OCI-LY1 (cell line): ENCODE measurements around the gene PRSS3.
"Not testable (repeated sequence)": the region's sequence is repeated elsewhere in the genome, so short reads cannot be mapped to it uniquely, and the experiment has no call there.

Experiments used
- H2AFZ ChIP-seq: fragments of 200-600 bp; sonication (generic), shearing (Covaris generic); 2 replicates; pipeline ENCODE4 v1.6.0; 2014; ENCODE audit warnings: antibody characterized with exemption, mild to moderate bottlenecking, low read length
- H3F3A ChIP-seq: fragments of 200-600 bp; sonication (generic), shearing (Covaris generic); 2 replicates; pipeline ENCODE4 v1.6.0; 2014; ENCODE audit warnings: mild to moderate bottlenecking, antibody characterized with exemption, low read length, moderate library complexity; ENCODE audit not compliant: insufficient read depth
- H3K27ac ChIP-seq: fragments of 200-600 bp; sonication (generic); 2 replicates; pipeline ENCODE4 v1.5.1; 2014; ENCODE audit warnings: low read length, mixed run types, mild to moderate bottlenecking, low read depth; ENCODE audit not compliant: poor library complexity, severe bottlenecking
- H3K27me3 ChIP-seq: fragments of 200-600 bp; sonication (generic); 2 replicates; pipeline ENCODE4 v1.6.0; 2014; ENCODE audit warnings: antibody characterized with exemption, mild to moderate bottlenecking, low read length, moderate library complexity; ENCODE audit not compliant: insufficient read depth
- H3K36me3 ChIP-seq: fragments of 200-600 bp; sonication (generic); 2 replicates; pipeline ENCODE4 v1.6.1; 2014; ENCODE audit warnings: mild to moderate bottlenecking, antibody characterized with exemption, low read length, moderate library complexity, mixed read lengths; ENCODE audit not compliant: insufficient read depth
- H3K4me1 ChIP-seq: fragments of 200-600 bp; sonication (generic); 2 replicates; pipeline ENCODE4 v1.5.1; 2014; ENCODE audit warnings: mild to moderate bottlenecking, low read length, moderate library complexity; ENCODE audit not compliant: insufficient read depth, severe bottlenecking
- H3K4me2 ChIP-seq: fragments of 200-600 bp; sonication (generic), shearing (Covaris generic); 2 replicates; pipeline ENCODE4 v1.6.1; 2014; ENCODE audit warnings: low read length
- H3K4me3 ChIP-seq: fragments of 200-600 bp; sonication (generic); 2 replicates; pipeline ENCODE4 v1.5.1; 2014; ENCODE audit warnings: low read length, low read depth, mild to moderate bottlenecking, mixed read lengths; ENCODE audit not compliant: poor library complexity, severe bottlenecking
- H3K79me2 ChIP-seq: fragments of 200-600 bp; shearing (Covaris generic); 2 replicates; pipeline ENCODE4 v1.6.1; 2016; ENCODE audit warnings: mixed run types, low read length, mixed read lengths; ENCODE audit not compliant: insufficient read depth
- H3K9ac ChIP-seq: fragments of 200-600 bp; sonication (generic), shearing (Covaris generic); 2 replicates; pipeline ENCODE4 v1.6.1; 2014; ENCODE audit warnings: mild to moderate bottlenecking, low read length, mixed read lengths
- H3K9me2 ChIP-seq: fragments of 200-600 bp; sonication (generic), shearing (Covaris generic); 2 replicates; pipeline ENCODE4 v1.6.1; 2014; ENCODE audit warnings: low read depth, mild to moderate bottlenecking, low read length, mixed read lengths
- H3K9me3 ChIP-seq: fragments of 200-600 bp; shearing (Covaris generic); 2 replicates; pipeline ENCODE4 v1.6.1; 2014; ENCODE audit warnings: low read length, mixed read lengths
- H4K20me1 ChIP-seq: fragments of 200-600 bp; sonication (generic), shearing (Covaris generic); 2 replicates; pipeline ENCODE4 v1.6.0; 2016; ENCODE audit warnings: mild to moderate bottlenecking, low read length; ENCODE audit not compliant: insufficient read depth
- CTCF ChIP-seq: fragments of 200-600 bp; sonication (generic), shearing (Covaris generic); IDR thresholded peaks from 2 replicates; pipeline ENCODE4 v1.5.1; 2017; ENCODE audit warnings: mild to moderate bottlenecking, antibody characterized with exemption, low read length, moderate library complexity, mixed read lengths
- EZH2 ChIP-seq: fragments of 200-600 bp; sonication (generic), shearing (Covaris generic); IDR thresholded peaks from 2 replicates; pipeline ENCODE4 v1.8.0; 2017; ENCODE audit warnings: borderline replicate concordance, mixed run types, mild to moderate bottlenecking, antibody characterized with exemption, low read length, moderate library complexity, mixed read lengths

PRSS3 gene

GRCh38 chr9:33762343-33762742 lies 33.0 kb upstream of the PRSS3 start:
- TF ChIP-seq CTCF, result no peak
- no peak for TF ChIP-seq EZH2
- no peaks in the 10 kb centered on the region for H3F3A ChIP-seq
- H3K79me2 ChIP-seq, result no peaks in the 10 kb centered on the region
- H2AFZ ChIP-seq, result no peak overlapping the region
- no peak overlapping the region for H3K4me3 ChIP-seq
- no peaks in the 10 kb centered on the region for H3K36me3 ChIP-seq
- H3K9me2 ChIP-seq, result no peaks in the 10 kb centered on the region
- H3K27ac ChIP-seq, result no peak overlapping the region
- no peaks in the 10 kb centered on the region for H4K20me1 ChIP-seq
- H3K4me2 ChIP-seq, result no peak overlapping the region
- H3K9ac ChIP-seq, result no peak overlapping the region
- no peaks in the 10 kb centered on the region for H3K9me3 ChIP-seq
- no peaks in the 10 kb centered on the region for H3K27me3 ChIP-seq
- no peaks in the 10 kb centered on the region for H3K4me1 ChIP-seq

- not testable (repeated sequence) for H3K36me3 ChIP-seq, H3K27ac ChIP-seq, H3K9me2 ChIP-seq, H4K20me1 ChIP-seq, H3K9ac ChIP-seq, H3K4me1 ChIP-seq, H3K9me3 ChIP-seq, H3K4me2 ChIP-seq, H2AFZ ChIP-seq, H3K4me3 ChIP-seq, H3F3A ChIP-seq, H3K27me3 ChIP-seq, H3K79me2 ChIP-seq
These were observed 31.7 kb upstream of the PRSS3 start for GRCh38 chr9:33763709-33764108.

GRCh38 chr9:33765411-33765810 lies 29.9 kb upstream of the PRSS3 start:
- Histone ChIP-seq H3K36me3 (no peaks in the 10 kb centered on the region), H2AFZ (no peak overlapping the region), H3K27ac (no peak overlapping the region), H4K20me1 (no peaks in the 10 kb centered on the region), H3K27me3 (no peaks in the 10 kb centered on the region), H3K79me2 (no peaks in the 10 kb centered on the region), H3K4me3 (no peak overlapping the region), H3K4me2 (no peak overlapping the region), H3F3A (no peaks in the 10 kb centered on the region), H3K4me1 (no peaks in the 10 kb centered on the region), H3K9ac (no peak overlapping the region), H3K9me3 (no peaks in the 10 kb centered on the region), H3K9me2 (no peaks in the 10 kb centered on the region)
- no peak for TF ChIP-seq CTCF
- no peak for TF ChIP-seq EZH2

DNA sequence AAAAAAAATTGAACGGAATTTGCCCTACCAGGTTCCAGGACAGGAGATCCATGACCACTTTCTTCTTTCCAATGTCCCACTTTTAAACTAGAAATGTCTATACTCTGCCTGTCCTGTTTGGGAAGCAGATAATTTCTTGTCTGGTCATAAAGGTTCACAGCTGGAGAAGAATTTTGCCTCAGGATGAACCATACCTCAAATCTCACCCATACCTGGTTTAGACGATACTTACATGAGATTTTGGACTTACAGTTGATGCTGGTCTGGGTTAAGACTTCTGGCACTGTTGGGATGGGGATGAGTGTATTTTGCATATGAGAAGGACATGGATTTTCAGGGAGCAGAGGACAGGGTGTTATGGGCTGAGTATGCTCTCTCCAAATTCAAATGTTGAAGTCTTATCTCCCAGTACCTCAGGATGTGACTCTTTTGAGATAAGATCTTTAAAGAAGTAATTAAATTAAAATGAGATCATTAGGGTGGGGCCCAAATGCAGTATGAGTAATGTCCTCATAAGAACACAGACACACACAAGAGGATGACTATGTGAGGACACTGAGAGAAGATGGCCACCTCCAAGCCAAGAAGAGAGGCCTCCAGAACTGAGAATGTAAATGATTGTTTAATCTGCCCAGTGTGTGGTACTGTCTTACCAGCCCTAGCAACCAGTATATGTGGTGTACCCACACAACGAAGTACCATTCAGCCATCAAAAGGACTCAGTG lies 25.0 kb upstream of the PRSS3 start:
- not testable (repeated sequence) for H3K27me3 ChIP-seq, H3K9ac ChIP-seq, H3K4me3 ChIP-seq, H2AFZ ChIP-seq, H3K4me2 ChIP-seq, H3K36me3 ChIP-seq, H3F3A ChIP-seq, H3K27ac ChIP-seq, H3K9me2 ChIP-seq, H3K79me2 ChIP-seq, H3K4me1 ChIP-seq, H4K20me1 ChIP-seq, H3K9me3 ChIP-seq

DNA sequence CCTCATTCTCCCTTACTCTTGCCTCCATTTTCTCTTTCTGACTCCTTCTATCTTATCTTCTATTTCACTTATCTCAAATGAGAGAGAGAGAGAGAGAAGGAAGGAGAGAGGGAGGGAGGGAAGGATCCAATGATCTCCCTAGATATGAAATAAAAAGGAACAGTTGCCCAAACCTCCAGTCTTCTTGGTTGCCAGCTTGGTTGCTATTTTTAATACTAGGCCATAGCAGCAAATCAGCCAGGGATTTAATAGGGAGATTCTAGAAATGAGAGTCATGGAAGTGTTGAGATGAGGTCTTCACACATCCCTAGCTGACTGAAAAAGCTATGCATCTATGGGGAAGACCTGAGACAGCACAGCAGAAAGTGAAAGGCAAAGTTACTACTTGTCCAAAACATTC lies 22.2 kb upstream of the PRSS3 start:
- not testable (repeated sequence) for H3K27me3 ChIP-seq, H3F3A ChIP-seq, H3K79me2 ChIP-seq, H3K36me3 ChIP-seq, H3K9me3 ChIP-seq, H3K27ac ChIP-seq, H3K9ac ChIP-seq, H3K4me3 ChIP-seq, H3K4me1 ChIP-seq, H2AFZ ChIP-seq, H4K20me1 ChIP-seq, H3K4me2 ChIP-seq, H3K9me2 ChIP-seq

DNA sequence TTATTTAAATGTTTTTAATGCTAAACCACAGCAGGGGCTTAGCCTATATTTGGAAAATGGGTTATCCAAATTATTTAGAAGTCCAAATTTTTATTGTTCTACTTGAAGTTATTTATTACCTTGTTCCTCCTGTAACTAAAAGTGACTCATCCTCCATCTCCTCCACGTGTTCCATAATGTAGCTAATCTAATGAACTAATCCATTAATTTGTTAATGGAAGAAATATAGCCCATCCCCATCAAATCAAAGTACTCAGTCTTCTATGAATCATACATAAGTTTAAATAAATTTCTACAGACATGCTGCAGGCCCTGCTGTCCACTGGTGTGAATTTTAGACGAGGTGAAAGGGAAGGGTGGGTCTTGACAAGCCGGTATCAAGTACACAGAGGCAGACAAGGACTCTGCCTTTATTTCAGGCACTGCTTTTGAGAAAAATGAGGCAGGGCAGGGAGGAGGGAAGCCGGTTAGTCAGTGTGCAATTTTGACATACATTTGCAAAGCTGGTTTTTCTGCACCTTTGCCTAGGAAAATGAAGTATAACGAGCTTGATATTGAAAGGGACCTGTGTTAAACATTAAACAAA lies 21.2 kb upstream of the PRSS3 start:
- H3F3A ChIP-seq, H3K4me2 ChIP-seq, H3K4me1 ChIP-seq, H3K4me3 ChIP-seq, H3K9ac ChIP-seq, H3K27ac ChIP-seq, H2AFZ ChIP-seq, H3K79me2 ChIP-seq, H3K27me3 ChIP-seq, H3K9me3 ChIP-seq, H4K20me1 ChIP-seq, H3K36me3 ChIP-seq, H3K9me2 ChIP-seq: not testable (repeated sequence)
